GM19099 (cell line): ENCODE results near the gene KAT5.

ENCODE experiments used
- POLR2A ChIP-seq: IDR thresholded peaks from 3 replicates; pipeline ENCODE4 v1.6.1; 2011; ENCODE audit warnings: low read depth; ENCODE audit not compliant: insufficient read length; ENCODE audit errors: extremely low read depth

Gene KAT5

DNA sequence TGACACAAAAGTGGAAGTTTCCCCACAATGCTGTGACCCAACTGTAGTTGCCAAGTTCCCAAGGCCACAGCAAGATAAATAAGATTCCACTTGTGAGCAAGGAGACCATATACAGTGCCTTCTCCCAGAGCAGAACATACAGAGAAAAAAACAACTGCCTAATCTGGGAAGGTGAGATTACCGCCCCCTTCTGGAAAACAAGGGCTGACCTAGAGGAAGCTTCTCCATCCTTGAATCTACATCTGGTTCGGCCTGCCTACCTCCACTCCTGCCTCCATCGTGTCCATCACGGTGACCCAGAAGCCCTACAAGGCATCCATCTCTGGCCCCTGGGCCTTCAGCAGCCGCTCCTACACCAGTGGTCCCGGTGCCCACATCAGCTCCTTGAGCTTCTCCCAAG lies 14.6 kb downstream of the KAT5 start:
- no peak for TF ChIP-seq POLR2A

DNA sequence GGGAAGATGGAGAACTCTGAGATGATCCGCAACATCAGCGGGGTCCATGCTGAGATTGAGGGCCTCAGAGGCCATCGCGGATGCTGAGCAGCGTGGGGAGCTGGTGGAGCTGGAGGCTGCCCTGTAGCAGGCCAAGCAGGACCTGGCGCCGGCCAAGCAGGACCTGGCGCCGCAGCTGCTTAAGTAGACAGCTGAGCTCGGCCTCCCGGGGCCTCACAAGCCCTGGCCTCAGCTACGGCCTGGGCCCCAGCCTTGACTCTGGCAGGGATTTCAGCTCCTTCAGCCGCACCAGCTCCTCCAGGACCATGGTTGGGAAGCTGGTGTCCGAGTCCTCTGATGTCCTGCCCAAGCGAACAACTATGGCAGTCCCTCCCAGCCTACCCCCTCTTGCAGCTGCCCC lies 15.8 kb downstream of the KAT5 start:
- TF ChIP-seq POLR2A: no peak

DNA sequence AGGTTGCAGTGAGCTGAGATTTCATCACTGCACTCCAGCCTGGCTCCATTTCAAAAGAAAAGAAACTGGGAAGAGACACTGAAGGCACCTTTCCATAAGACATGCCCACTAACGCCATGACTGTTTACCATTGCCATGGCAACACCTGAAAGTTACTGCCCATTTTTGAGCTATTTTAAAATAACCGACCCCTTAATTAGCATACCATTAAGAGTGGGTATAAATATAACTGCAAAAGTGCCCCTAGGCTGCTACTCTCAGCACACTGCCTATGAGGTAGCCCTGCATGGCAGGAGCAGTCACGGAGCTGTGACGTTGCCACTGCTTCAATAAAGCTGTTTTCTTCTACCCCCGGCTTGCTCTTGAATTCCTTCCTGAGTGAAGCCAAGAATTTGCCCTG lies 18.4 kb downstream of the KAT5 start:
- TF ChIP-seq POLR2A: no peak

DNA sequence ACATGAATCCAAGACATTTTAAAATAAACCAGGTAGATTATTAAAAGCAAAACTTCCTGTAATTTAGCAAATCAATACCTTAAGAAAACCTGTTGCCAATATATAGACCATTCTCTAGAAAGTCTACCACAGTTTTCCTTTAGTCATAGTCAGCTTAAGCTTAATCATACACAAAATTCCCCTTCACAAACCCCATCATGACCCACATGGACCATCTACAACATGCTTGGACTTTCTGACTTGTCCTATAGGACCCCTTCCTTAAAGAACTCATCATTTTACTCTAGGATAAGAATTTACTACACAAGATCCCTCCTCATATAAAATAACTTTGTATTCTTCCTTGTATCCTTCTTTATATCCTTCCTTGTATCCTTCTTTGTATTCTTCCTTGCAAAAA lies 24.8 kb downstream of the KAT5 start:
- no peak for TF ChIP-seq POLR2A

DNA sequence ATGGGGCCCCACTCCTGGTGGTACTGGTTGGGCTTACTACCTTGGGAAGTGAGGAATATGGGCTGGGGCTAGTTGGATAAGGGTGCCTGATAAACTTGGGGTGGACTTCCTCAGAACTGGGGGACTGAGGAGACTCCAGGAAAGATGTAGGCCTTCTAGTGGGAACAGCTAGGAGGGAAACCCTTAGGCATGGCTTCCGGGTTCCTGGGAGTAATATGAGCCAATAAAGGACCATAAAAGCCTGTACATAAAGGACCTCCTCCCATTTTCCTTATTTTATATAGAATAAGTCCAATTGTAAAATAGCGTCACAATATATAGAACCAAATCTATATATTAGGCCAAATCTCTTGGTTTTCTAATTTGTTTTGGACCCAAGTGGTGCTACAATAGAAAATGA lies 27.0 kb downstream of the KAT5 start:
- TF ChIP-seq POLR2A: no peak

DNA sequence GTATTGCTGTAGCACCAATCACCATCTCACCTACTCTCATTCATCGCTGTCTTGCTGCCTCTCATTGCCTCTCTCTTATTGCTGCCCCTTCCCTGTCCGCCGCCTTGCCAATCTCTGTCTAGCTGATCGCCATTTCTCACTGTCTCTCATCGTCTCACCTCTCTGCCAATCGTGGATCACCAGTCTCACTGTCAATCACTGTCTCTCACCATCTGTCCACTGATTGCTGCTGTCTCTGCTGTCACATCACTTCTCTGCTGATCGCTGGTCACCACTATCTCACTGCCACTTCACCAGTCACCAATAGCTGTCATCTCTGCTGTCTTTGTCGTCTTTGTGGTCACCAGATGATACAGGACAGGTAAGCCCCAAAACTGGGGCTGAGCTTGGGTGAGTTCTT lies 29.1 kb downstream of the KAT5 start:
- no peak for TF ChIP-seq POLR2A

DNA sequence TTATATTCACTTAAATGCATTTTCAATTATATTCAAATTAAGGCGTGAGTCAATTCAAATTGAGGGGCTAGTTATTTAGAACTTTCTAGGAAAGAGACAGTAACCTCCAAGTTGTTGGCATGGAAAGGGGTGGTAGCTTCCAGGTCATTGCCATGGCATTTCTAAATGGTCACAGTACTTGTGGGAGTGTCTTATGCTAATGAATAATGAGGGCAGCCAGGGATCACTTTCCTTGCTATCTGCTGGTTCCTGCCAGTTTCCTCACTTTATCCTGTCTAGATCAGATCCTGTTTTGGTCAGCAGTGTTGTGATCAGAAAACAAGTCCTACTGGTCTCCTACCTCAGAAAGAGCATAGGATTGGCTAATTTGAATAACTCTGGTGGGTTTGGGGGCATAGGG lies 30.3 kb downstream of the KAT5 start:
- no peak for TF ChIP-seq POLR2A

DNA sequence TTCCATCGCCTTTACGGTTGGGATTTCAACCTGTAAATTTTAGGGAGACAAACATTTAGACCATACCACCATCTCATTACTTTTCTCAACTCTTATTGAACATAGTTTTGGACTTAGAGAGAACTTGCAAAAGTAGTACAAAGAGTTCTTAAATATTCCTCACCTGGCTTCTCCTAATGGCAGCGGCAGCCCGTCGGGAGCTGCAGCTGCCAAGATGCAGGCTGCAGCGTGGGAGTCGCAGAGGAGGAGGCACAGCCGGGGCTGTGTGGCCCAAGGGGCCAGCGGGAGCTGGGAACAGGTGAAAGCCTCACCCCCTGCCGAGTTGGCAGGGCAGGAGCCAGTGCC lies 31.6 kb downstream of the KAT5 start:
- no peak for TF ChIP-seq POLR2A

DNA sequence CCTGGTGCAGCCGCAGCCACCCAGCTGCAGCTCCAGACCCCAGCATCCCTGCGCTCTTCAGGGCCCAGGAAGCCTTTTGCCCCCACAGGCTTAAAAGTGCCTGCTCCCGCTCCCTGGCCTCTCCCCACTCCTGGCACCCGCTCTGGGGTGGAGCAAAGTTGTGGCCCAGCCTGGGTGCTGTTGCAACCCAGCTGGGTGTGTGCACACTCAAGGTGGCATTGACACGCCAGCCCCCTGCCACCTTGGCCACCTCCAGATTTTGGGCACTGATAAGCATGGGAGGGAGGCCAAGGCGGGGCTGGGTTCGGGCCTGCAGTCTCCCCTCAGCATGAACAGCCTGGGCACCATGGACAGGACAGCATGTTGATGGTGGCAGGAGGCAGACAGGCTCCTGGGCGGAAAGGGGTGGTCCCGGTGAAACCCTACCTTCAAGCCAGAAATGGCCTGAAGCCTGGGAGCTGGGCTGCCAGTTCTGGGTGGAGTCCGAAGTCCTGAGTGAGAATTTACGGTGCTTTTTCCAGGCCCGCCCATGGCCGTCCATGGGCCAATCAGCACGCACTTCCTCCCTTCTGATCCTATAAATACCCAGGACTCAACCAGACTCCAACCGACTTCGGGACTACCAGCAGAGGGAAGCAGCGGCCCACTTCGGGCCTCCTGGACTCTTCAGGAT lies 32.1 kb downstream of the KAT5 start:
- no peak for TF ChIP-seq POLR2A

DNA sequence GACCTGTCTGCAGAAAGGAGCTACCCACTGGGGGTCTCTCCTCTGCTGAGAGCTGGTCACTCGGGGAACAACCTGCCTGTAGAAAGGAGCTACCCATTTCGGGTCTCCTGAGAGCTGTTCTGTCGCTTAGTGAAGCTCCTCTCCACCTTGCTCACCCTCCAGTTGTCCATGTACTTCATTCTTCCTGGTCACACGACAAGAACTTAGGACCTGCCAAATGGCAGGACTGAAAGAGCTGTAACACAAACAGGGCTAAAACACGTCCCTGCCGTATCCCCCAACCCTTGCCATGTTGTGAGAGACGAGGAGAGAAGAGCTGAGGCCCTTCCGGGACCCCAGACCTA lies 32.6 kb downstream of the KAT5 start:
- TF ChIP-seq POLR2A: no peak

DNA sequence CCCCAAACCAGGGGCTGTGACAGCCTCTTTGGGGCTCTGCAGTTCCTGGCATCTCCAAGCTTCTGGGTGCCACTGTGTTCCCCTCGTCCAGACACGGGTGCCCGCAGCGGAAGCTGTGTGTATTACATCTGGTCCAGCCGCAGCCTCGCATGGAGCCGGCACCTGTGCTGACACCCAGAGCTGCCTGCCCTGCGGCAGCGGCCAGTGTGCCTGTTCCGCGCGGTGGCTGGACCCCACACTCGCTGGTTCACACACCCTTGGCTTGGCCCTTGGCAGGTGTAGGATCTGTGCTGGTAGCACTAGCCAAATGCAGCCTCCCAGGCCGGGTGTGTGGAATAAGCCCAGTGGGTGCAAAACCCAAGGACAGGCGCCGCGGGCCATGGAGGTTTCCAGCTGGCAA lies 33.0 kb downstream of the KAT5 start:
- no peak for TF ChIP-seq POLR2A

DNA sequence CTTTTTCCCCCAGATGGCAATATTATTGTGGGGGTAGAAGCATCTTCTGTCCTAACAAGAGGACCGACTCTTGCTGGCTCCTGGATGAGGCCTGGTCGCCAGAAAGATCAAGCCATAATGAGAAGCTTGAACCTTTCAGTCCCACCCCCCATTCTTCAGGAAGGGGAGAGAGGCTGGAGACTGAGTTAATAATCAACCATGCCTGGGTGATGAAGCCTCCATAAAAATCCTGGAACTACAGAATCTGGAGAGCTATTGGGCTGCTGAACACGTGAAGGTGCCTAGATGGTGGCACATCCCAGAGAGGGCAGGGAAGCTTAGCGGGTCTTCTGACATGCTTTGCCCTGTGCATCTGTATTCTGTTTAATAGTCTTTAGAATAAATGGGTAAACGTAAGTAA lies 52.4 kb downstream of the KAT5 start:
- no peak for TF ChIP-seq POLR2A

DNA sequence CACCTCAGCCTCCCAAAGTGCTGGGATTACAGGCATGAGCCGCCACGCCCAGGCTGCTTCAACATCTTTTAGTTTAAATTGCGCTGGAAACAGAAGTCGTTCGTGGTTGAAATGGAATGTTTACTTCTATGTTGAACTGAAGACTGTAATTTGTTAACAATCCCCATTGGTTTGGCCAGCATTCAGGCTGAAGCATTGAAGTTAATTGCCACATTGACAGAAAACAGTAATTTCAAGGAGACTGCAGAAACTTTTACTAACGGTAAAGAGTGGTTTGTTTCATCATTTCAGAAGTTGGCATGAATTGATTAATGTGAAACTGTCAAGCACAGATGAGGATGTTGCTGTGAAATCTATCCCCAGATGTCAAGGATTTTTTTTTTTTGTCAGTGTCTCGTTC lies 54.5 kb downstream of the KAT5 start:
- TF ChIP-seq POLR2A: no peak

DNA sequence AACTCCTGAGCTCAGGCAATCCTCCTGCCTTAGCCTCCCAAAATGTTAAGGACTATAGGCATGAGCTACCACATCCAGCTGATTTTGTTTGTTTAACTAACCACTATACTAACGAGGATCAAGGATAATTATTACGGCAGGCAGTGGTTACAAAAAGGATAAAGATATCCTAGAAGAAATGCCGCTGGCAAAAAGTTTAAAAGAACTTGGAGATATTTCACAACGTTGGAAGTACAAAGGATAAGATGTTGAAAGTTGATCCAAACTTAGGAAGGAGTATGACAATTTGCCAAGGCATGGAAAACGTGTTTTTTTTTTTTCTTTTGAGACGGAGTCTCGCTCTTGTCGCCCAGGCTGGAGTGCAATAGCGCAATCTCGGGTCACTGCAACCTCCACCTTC lies 55.4 kb downstream of the KAT5 start:
- TF ChIP-seq POLR2A: no peak
